Glomerular visceral epithelial cell (primary cell): ENCODE measurements around the gene WDFY4.
A peak's percentile ranks its signal among the peaks of the same experiment; 100 is the strongest.

ENCODE experiments used
- DNase-seq: peaks from one replicate; pipeline ENCODE4 v3.0.0-alpha.2; 2016; ENCODE audit errors: extremely low spot score

The WDFY4 gene

GRCh38 chr10:48880016-48880705, 195.5 kb downstream of the WDFY4 start:
- no peak for DNase-seq

- no peak for DNase-seq
Measured at GRCh38 chr10:48881937-48882336, 197.3 kb downstream of the WDFY4 start.

GRCh38 chr10:48882881-48883280, 198.2 kb downstream of the WDFY4 start:
- DNase-seq, result no peak

- no peak for DNase-seq
Measured at GRCh38 chr10:48883701-48884100, 199.0 kb downstream of the WDFY4 start.

- no peak for DNase-seq
Measured at GRCh38 chr10:48884179-48885045, 199.7 kb downstream of the WDFY4 start.

GRCh38 chr10:48885376-48885775, 200.7 kb downstream of the WDFY4 start:
- DNase-seq, result peak; percentile 4

GRCh38 chr10:48887982-48888381, 203.3 kb downstream of the WDFY4 start:
- DNase-seq, result no peak

- DNase-seq, result no peak
Measured at GRCh38 chr10:48890888-48891850, 206.5 kb downstream of the WDFY4 start.

- DNase-seq, result no peak
Measured at GRCh38 chr10:48894911-48895802, 210.5 kb downstream of the WDFY4 start.

- no peak for DNase-seq
Measured at GRCh38 chr10:48895803-48896195, 211.1 kb downstream of the WDFY4 start.

GRCh38 chr10:48896756-48897440, 212.2 kb downstream of the WDFY4 start:
- no peak for DNase-seq

- no peak for DNase-seq
Measured at GRCh38 chr10:48897441-48897790, 212.7 kb downstream of the WDFY4 start.

GRCh38 chr10:48898426-48898825, 213.8 kb downstream of the WDFY4 start:
- DNase-seq, result no peak

- no peak for DNase-seq
Measured at GRCh38 chr10:48899781-48900180, 215.1 kb downstream of the WDFY4 start.

- no peak for DNase-seq
Measured at GRCh38 chr10:48900371-48900801, 215.7 kb downstream of the WDFY4 start.

- DNase-seq, result no peak
Measured at GRCh38 chr10:48901319-48901718, 216.6 kb downstream of the WDFY4 start.

- no peak for DNase-seq
Measured at GRCh38 chr10:48902096-48902495, 217.4 kb downstream of the WDFY4 start.

- DNase-seq, result no peak
Measured at GRCh38 chr10:48903151-48903550, 218.5 kb downstream of the WDFY4 start.

GRCh38 chr10:48904861-48905260, 220.2 kb downstream of the WDFY4 start:
- DNase-seq, result no peak

- no peak for DNase-seq
Measured at GRCh38 chr10:48905311-48905710, 220.6 kb downstream of the WDFY4 start.
